A549 (cell line): ENCODE results near the gene MTMR6.

Experiments used
- CTCF ChIP-seq: fragments of >200 bp; sonication (Bioruptor Twin); formaldehyde crosslinking; IDR thresholded peaks from 3 replicates; pipeline ENCODE4 v1.5.1; 2016
- MAZ ChIP-seq: fragments of 150-350 bp; IDR thresholded peaks from 2 replicates; pipeline ENCODE4 v1.6.1; 2014; ENCODE audit warnings: antibody characterized with exemption, low read depth, low read length, borderline replicate concordance
- MYC ChIP-seq: IDR thresholded peaks from 2 replicates; pipeline ENCODE4 v1.6.1; 2012; ENCODE audit warnings: mild to moderate bottlenecking, inconsistent platforms, low read length, improper control_type of control experiment, borderline replicate concordance
- POLR2A ChIP-seq: IDR thresholded peaks from 2 replicates; pipeline ENCODE4 v1.6.1; 2012; ENCODE audit warnings: mild to moderate bottlenecking, low read length
- USF2 ChIP-seq: fragments of 450-650 bp; IDR thresholded peaks from 2 replicates; pipeline ENCODE4 v1.6.1; 2014; ENCODE audit warnings: antibody characterized with exemption

GRCh38 chr13:25288966-25289365, 1.7 kb upstream of the MTMR6 start:
- TF ChIP-seq POLR2A = no peak
- TF ChIP-seq USF2 = no peak
- no peak for TF ChIP-seq CTCF
- no peak for TF ChIP-seq MAZ
- no peak for TF ChIP-seq MYC
